H9 (cell line): Measurements from ENCODE around the gene PTH2R. TPM values are rescaled to one million over a fixed set of nuclear protein-coding genes. Genes with fewer than 3 reads are reported as not detected.

Experiments
- DNase-seq: peaks from one replicate; pipeline ENCODE4 v3.0.0-alpha.2; 2017
- H2AFZ ChIP-seq: one replicate; pipeline ENCODE4 v1.6.1; 2013; ENCODE audit warnings: mild to moderate bottlenecking, low read length, control low read depth, moderate library complexity
- H2AK5ac ChIP-seq: 2 replicates; pipeline ENCODE4 v1.6.1; 2013; ENCODE audit warnings: low read length, control low read depth, mixed read lengths; ENCODE audit not compliant: insufficient read length
- H2BK120ac ChIP-seq: one replicate; pipeline ENCODE4 v1.6.1; 2013; ENCODE audit warnings: low read depth, mild to moderate bottlenecking, low read length, control low read depth, inconsistent platforms; ENCODE audit not compliant: poor library complexity, severe bottlenecking
- H2BK12ac ChIP-seq: 2 replicates; pipeline ENCODE4 v1.6.1; 2013; ENCODE audit warnings: low read length, control low read depth, mixed read lengths, low read depth; ENCODE audit not compliant: insufficient read length
- H2BK15ac ChIP-seq: 2 replicates; pipeline ENCODE4 v1.6.1; 2013; ENCODE audit warnings: low read depth, low read length, control low read depth
- H2BK20ac ChIP-seq: one replicate; pipeline ENCODE4 v1.6.1; 2013; ENCODE audit warnings: low read depth, mild to moderate bottlenecking, low read length, control low read depth, inconsistent platforms; ENCODE audit not compliant: poor library complexity, severe bottlenecking
- H2BK5ac ChIP-seq: 2 replicates; pipeline ENCODE4 v1.6.1; 2013; ENCODE audit warnings: low read length, control low read depth, mixed read lengths; ENCODE audit not compliant: insufficient read length
- H3K14ac ChIP-seq: 2 replicates; pipeline ENCODE4 v1.6.1; 2013; ENCODE audit warnings: low read length, control low read depth; ENCODE audit not compliant: insufficient read depth
- H3K18ac ChIP-seq: 2 replicates; pipeline ENCODE4 v1.6.1; 2013; ENCODE audit warnings: low read depth, mild to moderate bottlenecking, mixed read lengths, low read length, control low read depth; ENCODE audit not compliant: insufficient read length
- H3K23ac ChIP-seq: 2 replicates; pipeline ENCODE4 v1.6.1; 2013; ENCODE audit warnings: low read length, control low read depth, mixed read lengths, low read depth; ENCODE audit not compliant: insufficient read length
- H3K23me2 ChIP-seq: 2 replicates; pipeline ENCODE4 v1.6.1; 2013; ENCODE audit warnings: low read depth, mild to moderate bottlenecking, mixed read lengths, low read length, control low read depth; ENCODE audit not compliant: insufficient read length, poor library complexity, severe bottlenecking
- H3K27ac ChIP-seq: 2 replicates; pipeline ENCODE4 v1.5.1; 2013; ENCODE audit warnings: low read length, control low read depth, mixed read lengths, low read depth; ENCODE audit not compliant: insufficient read length
- H3K27me3 ChIP-seq: 2 replicates; pipeline ENCODE4 v1.6.1; 2013; ENCODE audit warnings: low read length, control low read depth, inconsistent platforms; ENCODE audit not compliant: insufficient read depth
- H3K4ac ChIP-seq: 2 replicates; pipeline ENCODE4 v1.6.1; 2013; ENCODE audit warnings: low read depth, mild to moderate bottlenecking, control low read depth, inconsistent platforms, low read length, moderate library complexity
- H3K4me1 ChIP-seq: 2 replicates; pipeline ENCODE4 v1.6.1; 2013; ENCODE audit warnings: low read length, control low read depth, inconsistent platforms; ENCODE audit not compliant: insufficient read depth
- H3K4me2 ChIP-seq: 2 replicates; pipeline ENCODE4 v1.6.1; 2013; ENCODE audit warnings: low read length, control low read depth, mixed read lengths; ENCODE audit not compliant: insufficient read length, insufficient read depth
- H3K56ac ChIP-seq: 2 replicates; pipeline ENCODE4 v1.6.1; 2013; ENCODE audit warnings: low read depth, mild to moderate bottlenecking, mixed read lengths, low read length, control low read depth; ENCODE audit not compliant: insufficient read length
- H3K79me1 ChIP-seq: 2 replicates; pipeline ENCODE4 v1.6.1; 2013; ENCODE audit warnings: low read depth, mild to moderate bottlenecking, moderate library complexity, low read length, control low read depth, inconsistent platforms; ENCODE audit not compliant: insufficient read depth, poor library complexity, severe bottlenecking
- H3K79me2 ChIP-seq: 2 replicates; pipeline ENCODE4 v1.6.1; 2013; ENCODE audit warnings: low read length, control low read depth, inconsistent platforms; ENCODE audit not compliant: insufficient read depth
- H3K9ac ChIP-seq: 2 replicates; pipeline ENCODE4 v1.6.1; 2013; ENCODE audit warnings: low read length, control low read depth, mixed read lengths; ENCODE audit not compliant: insufficient read length; ENCODE audit errors: extremely low read depth
- H3K9me3 ChIP-seq: one replicate; pipeline ENCODE4 v1.6.1; 2013; ENCODE audit warnings: low read depth, low read length, inconsistent platforms; ENCODE audit not compliant: control insufficient read depth
- H3T11ph ChIP-seq: one replicate; pipeline ENCODE4 v1.6.1; 2013; ENCODE audit warnings: mild to moderate bottlenecking, low read length, control low read depth, inconsistent platforms
- H4K20me1 ChIP-seq: one replicate; pipeline ENCODE4 v1.6.1; 2013; ENCODE audit not compliant: control insufficient read depth, insufficient read length, insufficient read depth
- H4K5ac ChIP-seq: 2 replicates; pipeline ENCODE4 v1.6.1; 2013; ENCODE audit warnings: low read depth, mild to moderate bottlenecking, mixed read lengths, low read length, control low read depth; ENCODE audit not compliant: insufficient read length
- H4K8ac ChIP-seq: replicated peaks from 2 replicates; pipeline ENCODE4 v1.6.1; 2013; ENCODE audit warnings: low read length, control low read depth, mixed read lengths, low read depth; ENCODE audit not compliant: insufficient read length
- H4K91ac ChIP-seq: 2 replicates; pipeline ENCODE4 v1.6.1; 2013; ENCODE audit warnings: low read depth, mild to moderate bottlenecking, moderate library complexity, mixed read lengths, low read length, control low read depth; ENCODE audit not compliant: insufficient read length
- H3K27ac Mint-ChIP-seq, 3 experiments: 2 replicates in 2 of 3; 3 replicates in 1 of 3; pipeline ENCODE4 v1.8.0; 2020 to 2021; ENCODE audit warnings: mixed read lengths in 3 of 3, mild to moderate bottlenecking in 1 of 3, moderate library complexity in 1 of 3
- H3K27me3 Mint-ChIP-seq: 2 replicates; pipeline ENCODE4 v1.8.0; 2021; ENCODE audit warnings: low read depth, mild to moderate bottlenecking, moderate library complexity, mixed read lengths
- H3K36me3 Mint-ChIP-seq, 3 experiments: 2 replicates in 2 of 3; 3 replicates in 1 of 3; pipeline ENCODE4 v1.8.0; 2020 to 2021; ENCODE audit warnings: low read depth in 3 of 3, mixed read lengths in 3 of 3; ENCODE audit not compliant: insufficient read depth in 1 of 3
- H3K4me1 Mint-ChIP-seq, 2 experiments: 2 replicates each; pipeline ENCODE4 v1.8.0; 2020; ENCODE audit warnings: mixed read lengths in 2 of 2
- H3K4me3 Mint-ChIP-seq, 2 experiments: 2 replicates in 1 of 2; 3 replicates in 1 of 2; pipeline ENCODE4 v1.8.0; 2020 to 2021; ENCODE audit warnings: mild to moderate bottlenecking in 2 of 2, mixed read lengths in 2 of 2, moderate library complexity in 1 of 2
- H3K9me3 Mint-ChIP-seq, 2 experiments: 2 replicates in 1 of 2; 3 replicates in 1 of 2; pipeline ENCODE4 v1.8.0; 2020; ENCODE audit warnings: mild to moderate bottlenecking in 2 of 2, mixed read lengths in 2 of 2, moderate library complexity in 1 of 2
- WGBS: extraction: QIAGEN DNeasy Blood & Tissue Kit; methylation state at CpG from one replicate; pipeline ENCODE4 v1.1.7; 2013; ENCODE audit warnings: missing lambda C conversion rate, low lambda C conversion rate, mixed read lengths; ENCODE audit not compliant: insufficient read length; ENCODE audit errors: extremely low coverage; 5-methylcytosine and 5-hydroxymethylcytosine counted together
- total RNA-seq: library from RNA; stranded (reverse); gene quantifications from 2 replicates; pipeline ENCODE4 v1.2.1, GENCODE V29; 2021
- TF ChIP-seq, protein P1 (sequence below): fragments of 200-600 bp; sonication (generic); conservative IDR thresholded peaks from 3 replicates; pipeline ENCODE4 v1.8.0; 2021; ENCODE audit warnings: antibody characterized with exemption, mild to moderate bottlenecking

Gene PTH2R
- total RNA-seq, 1 experiment from 2014 or later, result 0.20 TPM

DNA sequence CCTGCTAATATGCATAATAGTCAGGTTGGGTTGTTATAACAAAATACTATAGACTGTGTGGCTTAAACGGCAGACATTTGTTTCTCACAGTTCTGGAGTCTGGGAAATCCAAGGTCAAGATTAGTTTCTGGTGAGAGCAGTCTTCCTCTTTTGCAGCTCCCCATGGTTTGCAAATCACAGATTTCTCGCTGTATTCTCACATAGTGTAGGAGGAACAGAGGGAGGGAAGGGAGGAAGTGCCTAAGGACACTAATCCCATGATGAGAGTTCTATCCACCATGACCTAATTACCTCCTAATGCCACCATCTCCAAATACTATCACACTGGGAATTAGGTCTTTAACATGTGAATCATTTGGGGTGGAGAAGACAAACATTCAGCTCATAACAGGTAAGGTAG, 20.1 kb upstream of the PTH2R start:
- Histone ChIP-seq H2AK5ac (no peak overlapping the region), H3K79me1 (no peaks in the 10 kb centered on the region), H3T11ph (no peak overlapping the region), H3K4me1 (no peaks in the 10 kb centered on the region), H2BK12ac (no peak overlapping the region), H3K23ac (no peak overlapping the region), H3K27me3 (no peaks in the 10 kb centered on the region), H2BK15ac (no peak overlapping the region), H3K9me3 (no peaks in the 10 kb centered on the region), H3K27ac (no peak overlapping the region), H2BK20ac (no peak overlapping the region), H3K4ac (no peak overlapping the region), H2AFZ (no peak overlapping the region), H3K9ac (no peak overlapping the region), H4K91ac (no peak overlapping the region), H4K5ac (no peak overlapping the region), H3K18ac (no peak overlapping the region), H2BK120ac (no peak overlapping the region), H4K8ac (no peak overlapping the region), H3K79me2 (no peaks in the 10 kb centered on the region), H3K4me2 (no peak overlapping the region), H3K23me2 (no peaks in the 10 kb centered on the region), H3K14ac (no peak overlapping the region), H3K56ac (no peak overlapping the region), H4K20me1 (no peaks in the 10 kb centered on the region), H2BK5ac (no peak overlapping the region)
- Mint-ChIP-seq H3K9me3 (no peaks in the 10 kb centered on the region; a peak in 1 of 5 replicates), H3K27ac (no peak overlapping the region), H3K4me1 (no peaks in the 10 kb centered on the region), H3K27me3 (peaks cover 7% of the 10 kb centered on the region), H3K36me3 (peaks cover 0 to 4% (median 0%) of the 10 kb centered on the region in 3 experiments; a peak in 1 of 7 replicates), H3K4me3 (no peak overlapping the region)
- no CpG with 5 or more reads among the region's 2 CpGs for WGBS
- TF ChIP-seq, protein P1, sequence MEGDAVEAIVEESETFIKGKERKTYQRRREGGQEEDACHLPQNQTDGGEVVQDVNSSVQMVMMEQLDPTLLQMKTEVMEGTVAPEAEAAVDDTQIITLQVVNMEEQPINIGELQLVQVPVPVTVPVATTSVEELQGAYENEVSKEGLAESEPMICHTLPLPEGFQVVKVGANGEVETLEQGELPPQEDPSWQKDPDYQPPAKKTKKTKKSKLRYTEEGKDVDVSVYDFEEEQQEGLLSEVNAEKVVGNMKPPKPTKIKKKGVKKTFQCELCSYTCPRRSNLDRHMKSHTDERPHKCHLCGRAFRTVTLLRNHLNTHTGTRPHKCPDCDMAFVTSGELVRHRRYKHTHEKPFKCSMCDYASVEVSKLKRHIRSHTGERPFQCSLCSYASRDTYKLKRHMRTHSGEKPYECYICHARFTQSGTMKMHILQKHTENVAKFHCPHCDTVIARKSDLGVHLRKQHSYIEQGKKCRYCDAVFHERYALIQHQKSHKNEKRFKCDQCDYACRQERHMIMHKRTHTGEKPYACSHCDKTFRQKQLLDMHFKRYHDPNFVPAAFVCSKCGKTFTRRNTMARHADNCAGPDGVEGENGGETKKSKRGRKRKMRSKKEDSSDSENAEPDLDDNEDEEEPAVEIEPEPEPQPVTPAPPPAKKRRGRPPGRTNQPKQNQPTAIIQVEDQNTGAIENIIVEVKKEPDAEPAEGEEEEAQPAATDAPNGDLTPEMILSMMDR, result no peak
- no peak for DNase-seq
